B cell (primary cell): ENCODE measurements around the gene KIR2DL3. TPM values are rescaled to one million over a fixed set of nuclear protein-coding genes. Genes with fewer than 3 reads are reported as not detected.

Experiments
- ATAC-seq: fragments of 200-7000 bp; cut with Tn5 transposase; one replicate; pipeline ENCODE4 v1.10.0; 2021; ENCODE audit warnings: low read depth, mild to moderate bottlenecking, moderate number of reproducible peaks, moderate library complexity
- CTCF ChIA-PET: fragments of 350-600 bp; sonication (Branson Sonifier 250); formaldehyde crosslinking; loops from one replicate; lab custom pipeline; 2021; ENCODE audit warnings: antibody characterized with exemption, inconsistent platforms; lab: Charles Lee
- POLR2A ChIA-PET: fragments of 350-600 bp; sonication (Branson Sonifier 250); formaldehyde crosslinking; loops from one replicate; lab custom pipeline; 2021; ENCODE audit warnings: antibody characterized with exemption; lab: Charles Lee
- DNase-seq: peaks from one replicate; pipeline ENCODE4 v3.0.0; 2013
- H2AFZ ChIP-seq: 2 replicates; pipeline ENCODE4 v1.6.1; 2012; ENCODE audit warnings: mild to moderate bottlenecking, low read depth, low read length; ENCODE audit not compliant: insufficient read depth, poor library complexity, severe bottlenecking
- H3K27ac ChIP-seq, 2 donors: 1 replicate in 1 of 2; 2 replicates in 1 of 2; pipeline ENCODE4 v1.5.1; 2012 to 2013; ENCODE audit warnings: low read length in 2 of 2, mild to moderate bottlenecking in 2 of 2, moderate library complexity in 1 of 2
- H3K27me3 ChIP-seq, 4 experiments: fragments of 200-600 bp in 1 of 4; sonication (generic) in 1 of 4; replicated peaks in 1 of 4; 1 replicate in 2 of 4; 2 replicates in 2 of 4; pipeline versions ENCODE4 v1.6.1 to v1.7.0; 2013 to 2016; ENCODE audit warnings: low read length in 3 of 4, mild to moderate bottlenecking in 2 of 4, mixed read lengths in 1 of 4, moderate library complexity in 1 of 4; ENCODE audit not compliant: insufficient read depth in 4 of 4, control insufficient read depth in 3 of 4; ENCODE audit errors: control extremely low read depth in 1 of 4
- H3K36me3 ChIP-seq, 2 experiments: replicated peaks in 1 of 2; 1 replicate in 1 of 2; 2 replicates in 1 of 2; pipeline versions ENCODE4 v1.6.1 to v1.7.1; 2013; ENCODE audit warnings: low read length in 1 of 2; ENCODE audit not compliant: insufficient read depth in 2 of 2, control insufficient read depth in 1 of 2; ENCODE audit errors: control extremely low read depth in 1 of 2, extremely low read depth in 1 of 2
- H3K4me1 ChIP-seq, 2 donors: fragments of 200-600 bp in 1 of 2; sonication (generic) in 1 of 2; 1 replicate in 1 of 2; 2 replicates in 1 of 2; pipeline versions ENCODE4 v1.5.1 to v1.6.1; 2013 to 2017; ENCODE audit warnings: low read length in 2 of 2; ENCODE audit not compliant: control insufficient read depth in 2 of 2, insufficient read depth in 2 of 2
- H3K4me2 ChIP-seq: replicated peaks from 2 replicates; pipeline ENCODE3; 2012; ENCODE audit warnings: mild to moderate bottlenecking, low read depth, low read length; ENCODE audit not compliant: poor library complexity, severe bottlenecking
- H3K4me3 ChIP-seq, 5 experiments: fragments of 200-600 bp in 1 of 5; sonication (generic) in 1 of 5; 1 replicate in 3 of 5; 2 replicates in 2 of 5; pipeline versions ENCODE4 v1.5.1 to v1.7.0; 2011 to 2016; ENCODE audit warnings: low read length in 4 of 5, mild to moderate bottlenecking in 4 of 5, low read depth in 2 of 5, control low read depth in 1 of 5, moderate library complexity in 1 of 5; ENCODE audit not compliant: insufficient read depth in 1 of 5; ENCODE audit errors: control extremely low read depth in 1 of 5, extremely low read depth in 1 of 5
- H3K79me2 ChIP-seq: fragments of 200-600 bp; sonication (generic); one replicate; pipeline ENCODE4 v1.6.0; 2016; ENCODE audit warnings: low read length; ENCODE audit not compliant: control insufficient read depth, insufficient read depth
- H3K9ac ChIP-seq: fragments of 200-600 bp; sonication (generic); 2 replicates; pipeline ENCODE4 v1.6.1; 2017; ENCODE audit warnings: mild to moderate bottlenecking, low read length, moderate library complexity
- H3K9me3 ChIP-seq, 3 donors: one replicate each; pipeline versions ENCODE4 v1.6.1 to v1.7.1; 2013; ENCODE audit warnings: low read length in 2 of 3; ENCODE audit not compliant: control insufficient read depth in 2 of 3, insufficient read depth in 1 of 3; ENCODE audit errors: control extremely low read depth in 1 of 3
- H4K20me1 ChIP-seq: 2 replicates; pipeline ENCODE4 v1.6.0; 2012; ENCODE audit warnings: mild to moderate bottlenecking, low read length; ENCODE audit not compliant: insufficient read depth, control insufficient read depth, poor library complexity, severe bottlenecking
- H3K27ac Mint-ChIP-seq: one replicate; pipeline ENCODE4 v1.8.0; 2021; ENCODE audit warnings: mixed read lengths
- H3K27me3 Mint-ChIP-seq: one replicate; pipeline ENCODE4 v1.8.0; 2021; ENCODE audit warnings: mixed read lengths
- H3K4me1 Mint-ChIP-seq: one replicate; pipeline ENCODE4 v1.8.0; 2021; ENCODE audit warnings: mixed read lengths
- H3K4me3 Mint-ChIP-seq: one replicate; pipeline ENCODE4 v1.8.0; 2021; ENCODE audit warnings: mixed read lengths
- H3K9me3 Mint-ChIP-seq: one replicate; pipeline ENCODE4 v1.8.0; 2022; ENCODE audit warnings: mixed read lengths; ENCODE audit not compliant: insufficient read depth
- CTCF ChIP-seq: fragments of 200-600 bp; IDR thresholded peaks from one replicate; pipeline ENCODE4 v1.8.0; 2022; ENCODE audit warnings: antibody characterized with exemption, mild to moderate bottlenecking
- EZH2 ChIP-seq: IDR thresholded peaks from 2 replicates; pipeline ENCODE4 v1.6.1; 2012; ENCODE audit warnings: borderline replicate concordance, low read depth, mild to moderate bottlenecking, moderate library complexity, low read length; ENCODE audit not compliant: insufficient read depth, poor library complexity, severe bottlenecking
- WGBS: methylation state at CpG from one replicate; pipeline ENCODE4 v1.1.5; 2013; ENCODE audit warnings: missing lambda C conversion rate; ENCODE audit not compliant: insufficient coverage; 5-methylcytosine and 5-hydroxymethylcytosine counted together
- intact Hi-C: fragments of 100-400 bp; cut with micrococcal nuclease; formaldehyde crosslinking; loops from one replicate; pipeline ENCODE4 v1.10.0; 2022
- polyA plus RNA-seq: library from polyadenylated mRNA; depleted of rRNA; stranded (reverse); fragments of >200 nt; gene quantifications from 2 replicates; pipeline ENCODE4 v1.2.3, GENCODE V29; 2012
- total RNA-seq, 2 donors: library from RNA; stranded (reverse); fragments of 120-200 nt in 1 of 2; gene quantifications; 1 replicate in 1 of 2; 2 replicates in 1 of 2; pipeline versions ENCODE4 v1.2.3 to v1.2.4, GENCODE V29; 2013 to 2022

Gene KIR2DL3
- total and polyA plus RNA-seq, 2 donors (not counting 1 experiment from before 2014, with no cell fraction given), result not detected

- TF ChIP-seq EZH2, result no peak
- no peak for TF ChIP-seq CTCF
- peaks cover 10% of the 10 kb centered on the region for H3K27me3 Mint-ChIP-seq
- peaks cover 0 to 15% (median 12%) of the 10 kb centered on the region in 3 donors for H3K9me3 ChIP-seq
- H3K4me3 Mint-ChIP-seq, result no peak overlapping the region
- H3K79me2 ChIP-seq, result no peaks in the 10 kb centered on the region
- H3K4me1 Mint-ChIP-seq, result no peaks in the 10 kb centered on the region
- H3K27me3 ChIP-seq, result no peaks in the 10 kb centered on the region
- H3K4me1 ChIP-seq, result no peaks in the 10 kb centered on the region
- H3K9me3 Mint-ChIP-seq, result peaks cover 3% of the 10 kb centered on the region
- H3K36me3 ChIP-seq, result no peaks in the 10 kb centered on the region
- H2AFZ ChIP-seq, result no peak overlapping the region
- H4K20me1 ChIP-seq, result no peaks in the 10 kb centered on the region
- ChIA-PET CTCF (no interaction called here), POLR2A (no interaction called here)
- no peak overlapping the region for H3K4me3 ChIP-seq
- no peak overlapping the region for H3K9ac ChIP-seq
- H3K27ac Mint-ChIP-seq, result no peak overlapping the region
- H3K4me2 ChIP-seq, result no peak overlapping the region
- intact Hi-C loops, result no loop called here
- no peak overlapping the region for H3K27ac ChIP-seq
- DNase-seq (no peak), ATAC-seq (no peak)
- WGBS, result 88% methylated on average over 3 of the region's 7 CpGs
Measured at GRCh38 chr19:54725321-54725720, 13.0 kb upstream of the KIR2DL3 start.

- Histone ChIP-seq H3K9me3 (peaks cover 0 to 10% (median under 1%) of the 10 kb centered on the region in 3 donors), H3K36me3 (no peaks in the 10 kb centered on the region), H3K27ac (no peak overlapping the region), H3K4me2 (no peak overlapping the region), H3K9ac (no peak overlapping the region), H2AFZ (no peak overlapping the region), H3K4me3 (no peak overlapping the region), H4K20me1 (no peaks in the 10 kb centered on the region), H3K4me1 (no peaks in the 10 kb centered on the region), H3K27me3 (no peaks in the 10 kb centered on the region), H3K79me2 (no peaks in the 10 kb centered on the region)
- Mint-ChIP-seq H3K9me3 (no peaks in the 10 kb centered on the region), H3K27me3 (peaks cover 24% of the 10 kb centered on the region), H3K4me3 (no peak overlapping the region), H3K4me1 (no peaks in the 10 kb centered on the region), H3K27ac (no peak overlapping the region)
- DNase-seq (no peak), ATAC-seq (no peak)
- WGBS, result 82% methylated on average over 7 of the region's 10 CpGs
- ChIA-PET CTCF (no interaction called here), POLR2A (no interaction called here)
- TF ChIP-seq EZH2 (no peak), CTCF (no peak)
- intact Hi-C loops, result no loop called here
Measured at GRCh38 chr19:54727562-54727961, 10.8 kb upstream of the KIR2DL3 start.
